Neural progenitor cell (in vitro differentiated cells): ENCODE data around the gene HOXB4. TPM values are rescaled to one million over a fixed set of nuclear protein-coding genes. Genes with fewer than 3 reads are reported as not detected.

Source experiments
- DNase-seq: peaks from one replicate; pipeline ENCODE4 v3.0.0-alpha.2; 2016; ENCODE audit warnings: low spot score
- H2AFZ ChIP-seq: fragments of 200-600 bp; sonication (generic); replicated peaks from 2 replicates; pipeline ENCODE4 v1.6.1; 2016; ENCODE audit warnings: antibody characterized with exemption
- H3F3A ChIP-seq: fragments of 200-600 bp; sonication (generic); 2 replicates; pipeline ENCODE4 v1.6.1; 2016; ENCODE audit warnings: antibody characterized with exemption, low read depth
- H3K27ac ChIP-seq: fragments of 200-600 bp; sonication (generic); 2 replicates; pipeline ENCODE4 v1.5.1; 2016; ENCODE audit warnings: mild to moderate bottlenecking
- H3K27me3 ChIP-seq: fragments of 200-600 bp; sonication (generic); 2 replicates; pipeline ENCODE4 v1.6.1; 2016; ENCODE audit warnings: mild to moderate bottlenecking, moderate library complexity
- H3K36me3 ChIP-seq: fragments of 200-600 bp; sonication (generic); 2 replicates; pipeline ENCODE4 v1.5.1; 2016
- H3K4me1 ChIP-seq: fragments of 200-600 bp; sonication (generic); 2 replicates; pipeline ENCODE4 v1.6.1; 2016; ENCODE audit warnings: mixed run types
- H3K4me2 ChIP-seq: fragments of 200-600 bp; sonication (generic); 2 replicates; pipeline ENCODE4 v1.6.1; 2016
- H3K4me3 ChIP-seq: fragments of 200-600 bp; sonication (generic); 2 replicates; pipeline ENCODE4 v1.5.1; 2016
- H3K79me2 ChIP-seq: fragments of 200-600 bp; sonication (generic); 2 replicates; pipeline ENCODE4 v1.6.1; 2016; ENCODE audit warnings: low read depth
- H3K9ac ChIP-seq: fragments of 200-600 bp; sonication (generic); 2 replicates; pipeline ENCODE4 v1.6.1; 2016
- H3K9me3 ChIP-seq: fragments of 200-600 bp; sonication (generic); 2 replicates; pipeline ENCODE4 v1.5.1; 2016; ENCODE audit warnings: low read depth
- H4K20me1 ChIP-seq: fragments of 200-600 bp; sonication (generic); 2 replicates; pipeline ENCODE4 v1.6.1; 2016; ENCODE audit warnings: low read depth
- H3K27ac Mint-ChIP-seq: 3 replicates; pipeline ENCODE4 v1.8.0; 2021; ENCODE audit warnings: mixed read lengths
- H3K27me3 Mint-ChIP-seq: 2 replicates; pipeline ENCODE4 v1.8.0; 2022; ENCODE audit warnings: low read depth, mild to moderate bottlenecking, inconsistent platforms, moderate library complexity, mixed read lengths; ENCODE audit not compliant: insufficient read depth
- H3K36me3 Mint-ChIP-seq: 3 replicates; pipeline ENCODE4 v1.8.0; 2021; ENCODE audit warnings: mixed read lengths
- H3K4me1 Mint-ChIP-seq: 3 replicates; pipeline ENCODE4 v1.8.0; 2021; ENCODE audit warnings: mixed read lengths
- H3K4me3 Mint-ChIP-seq: 3 replicates; pipeline ENCODE4 v1.8.0; 2021; ENCODE audit warnings: mild to moderate bottlenecking, moderate library complexity, mixed read lengths
- H3K9me3 Mint-ChIP-seq: 3 replicates; pipeline ENCODE4 v1.8.0; 2020; ENCODE audit warnings: mixed read lengths
- EZH2 ChIP-seq: fragments of 200-600 bp; sonication (generic); IDR thresholded peaks from 2 replicates; pipeline ENCODE4 v1.6.1; 2017; ENCODE audit warnings: antibody characterized with exemption, mild to moderate bottlenecking, moderate library complexity
- EZH2phosphoT487 ChIP-seq: fragments of 200-600 bp; sonication (generic); IDR thresholded peaks from 2 replicates; pipeline ENCODE4 v1.6.1; 2017; ENCODE audit warnings: antibody characterized with exemption
- total RNA-seq: library from RNA; depleted of rRNA; stranded (reverse); fragments of >200 nt; gene quantifications from 2 replicates; pipeline ENCODE4 v1.2.3, GENCODE V29; 2015; ENCODE audit warnings: low replicate concordance
- TF ChIP-seq, protein P1 (sequence below): fragments of 200-600 bp; sonication (generic); IDR thresholded peaks from 2 replicates; pipeline ENCODE4 v1.5.1; 2017; ENCODE audit warnings: antibody characterized with exemption, mild to moderate bottlenecking

Gene HOXB4
- total RNA-seq, 1 donor from 2014 or later, result not detected

DNA sequence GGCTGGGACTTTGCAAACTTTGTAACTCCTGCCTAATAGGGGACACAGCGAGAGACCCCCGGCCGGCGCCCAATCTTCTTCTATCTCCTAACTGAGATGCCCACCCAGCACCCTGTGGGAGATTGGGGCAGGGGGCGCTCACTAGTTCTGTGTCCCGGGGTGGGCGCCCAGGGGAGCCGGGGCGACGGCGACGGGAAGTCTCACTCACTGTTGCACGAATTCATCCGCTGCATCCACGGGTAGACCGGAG lies 19.3 kb upstream of the HOXB4 start:
- no peaks in the 10 kb centered on the region for H3K36me3 ChIP-seq
- H3K4me2 ChIP-seq, result no peak overlapping the region
- peaks cover 96% of the 10 kb centered on the region for H4K20me1 ChIP-seq
- H3K27me3 ChIP-seq, result peaks cover 100% of the 10 kb centered on the region
- H2AFZ ChIP-seq, result no peak overlapping the region
- H3K4me3 Mint-ChIP-seq, result no peak overlapping the region
- no peaks in the 10 kb centered on the region for H3F3A ChIP-seq
- no peaks in the 10 kb centered on the region for H3K9me3 ChIP-seq
- H3K4me3 ChIP-seq, result no peak overlapping the region
- H3K9ac ChIP-seq, result no peak overlapping the region
- TF ChIP-seq EZH2phosphoT487 (no peak), EZH2 (no peak)
- TF ChIP-seq, protein P1, sequence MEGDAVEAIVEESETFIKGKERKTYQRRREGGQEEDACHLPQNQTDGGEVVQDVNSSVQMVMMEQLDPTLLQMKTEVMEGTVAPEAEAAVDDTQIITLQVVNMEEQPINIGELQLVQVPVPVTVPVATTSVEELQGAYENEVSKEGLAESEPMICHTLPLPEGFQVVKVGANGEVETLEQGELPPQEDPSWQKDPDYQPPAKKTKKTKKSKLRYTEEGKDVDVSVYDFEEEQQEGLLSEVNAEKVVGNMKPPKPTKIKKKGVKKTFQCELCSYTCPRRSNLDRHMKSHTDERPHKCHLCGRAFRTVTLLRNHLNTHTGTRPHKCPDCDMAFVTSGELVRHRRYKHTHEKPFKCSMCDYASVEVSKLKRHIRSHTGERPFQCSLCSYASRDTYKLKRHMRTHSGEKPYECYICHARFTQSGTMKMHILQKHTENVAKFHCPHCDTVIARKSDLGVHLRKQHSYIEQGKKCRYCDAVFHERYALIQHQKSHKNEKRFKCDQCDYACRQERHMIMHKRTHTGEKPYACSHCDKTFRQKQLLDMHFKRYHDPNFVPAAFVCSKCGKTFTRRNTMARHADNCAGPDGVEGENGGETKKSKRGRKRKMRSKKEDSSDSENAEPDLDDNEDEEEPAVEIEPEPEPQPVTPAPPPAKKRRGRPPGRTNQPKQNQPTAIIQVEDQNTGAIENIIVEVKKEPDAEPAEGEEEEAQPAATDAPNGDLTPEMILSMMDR, result no peak
- no peak for DNase-seq
- peaks cover 98% of the 10 kb centered on the region for H3K27me3 Mint-ChIP-seq
- peaks cover 1% of the 10 kb centered on the region for H3K36me3 Mint-ChIP-seq
- peaks cover 9% of the 10 kb centered on the region for H3K4me1 Mint-ChIP-seq
- H3K27ac Mint-ChIP-seq, result no peak overlapping the region
- H3K4me1 ChIP-seq, result no peaks in the 10 kb centered on the region
- H3K27ac ChIP-seq, result no peak overlapping the region
- H3K79me2 ChIP-seq, result no peaks in the 10 kb centered on the region
- peaks cover 9% of the 10 kb centered on the region for H3K9me3 Mint-ChIP-seq

DNA sequence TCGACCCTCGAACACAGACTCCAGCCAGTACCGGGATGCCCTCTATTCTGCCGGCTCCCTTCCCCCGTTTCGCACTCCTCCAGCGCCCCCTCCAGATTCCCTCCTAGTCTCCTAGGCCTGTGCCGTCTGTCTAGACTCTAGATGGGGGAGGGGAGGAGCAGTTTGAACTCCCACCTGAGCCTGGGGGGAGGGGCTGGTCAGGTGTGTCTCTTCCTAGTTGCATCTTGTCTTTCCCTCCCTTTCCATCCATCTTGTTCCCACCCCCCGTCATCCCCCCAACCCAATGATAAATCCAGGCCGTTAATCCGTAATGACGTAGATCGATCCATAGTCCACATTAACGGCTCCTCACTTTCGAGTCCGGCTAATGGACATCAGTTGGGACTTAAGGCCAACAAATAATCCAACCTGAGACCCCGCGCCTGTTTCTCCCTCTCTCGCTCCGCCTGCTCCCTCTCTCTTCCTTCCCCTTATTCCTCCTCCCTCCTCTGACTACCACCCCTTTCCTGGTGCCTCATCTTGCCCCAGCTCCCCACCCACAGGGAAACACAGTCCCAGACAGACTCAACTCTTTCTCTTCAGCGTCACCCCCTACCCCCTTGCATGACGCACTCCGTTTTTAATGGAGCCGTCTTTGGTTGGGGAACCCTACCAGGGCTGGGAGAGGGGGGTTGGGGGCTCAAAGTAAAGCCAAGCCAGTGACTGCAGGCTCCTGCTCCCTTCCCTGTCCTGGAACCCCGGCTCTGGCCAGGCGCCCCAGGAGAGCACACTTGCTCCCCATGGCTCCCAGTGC lies 18.8 kb upstream of the HOXB4 start:
- Histone ChIP-seq H2AFZ (no peak overlapping the region), H3F3A (no peaks in the 10 kb centered on the region), H3K36me3 (no peaks in the 10 kb centered on the region), H4K20me1 (peaks cover 96% of the 10 kb centered on the region), H3K4me1 (no peaks in the 10 kb centered on the region), H3K9me3 (no peaks in the 10 kb centered on the region), H3K4me3 (no peak overlapping the region), H3K9ac (no peak overlapping the region), H3K27ac (no peak overlapping the region), H3K79me2 (no peaks in the 10 kb centered on the region), H3K27me3 (peaks cover 100% of the 10 kb centered on the region), H3K4me2 (no peak overlapping the region)
- peaks cover 1% of the 10 kb centered on the region for H3K36me3 Mint-ChIP-seq
- peaks cover 9% of the 10 kb centered on the region for H3K9me3 Mint-ChIP-seq
- H3K4me1 Mint-ChIP-seq, result peaks cover 9% of the 10 kb centered on the region
- H3K4me3 Mint-ChIP-seq, result no peak overlapping the region
- TF ChIP-seq EZH2phosphoT487 (peak; percentile 24), EZH2 (no peak)
- H3K27ac Mint-ChIP-seq, result no peak overlapping the region
- H3K27me3 Mint-ChIP-seq, result peaks cover 99% of the 10 kb centered on the region
- DNase-seq, result no peak

DNA sequence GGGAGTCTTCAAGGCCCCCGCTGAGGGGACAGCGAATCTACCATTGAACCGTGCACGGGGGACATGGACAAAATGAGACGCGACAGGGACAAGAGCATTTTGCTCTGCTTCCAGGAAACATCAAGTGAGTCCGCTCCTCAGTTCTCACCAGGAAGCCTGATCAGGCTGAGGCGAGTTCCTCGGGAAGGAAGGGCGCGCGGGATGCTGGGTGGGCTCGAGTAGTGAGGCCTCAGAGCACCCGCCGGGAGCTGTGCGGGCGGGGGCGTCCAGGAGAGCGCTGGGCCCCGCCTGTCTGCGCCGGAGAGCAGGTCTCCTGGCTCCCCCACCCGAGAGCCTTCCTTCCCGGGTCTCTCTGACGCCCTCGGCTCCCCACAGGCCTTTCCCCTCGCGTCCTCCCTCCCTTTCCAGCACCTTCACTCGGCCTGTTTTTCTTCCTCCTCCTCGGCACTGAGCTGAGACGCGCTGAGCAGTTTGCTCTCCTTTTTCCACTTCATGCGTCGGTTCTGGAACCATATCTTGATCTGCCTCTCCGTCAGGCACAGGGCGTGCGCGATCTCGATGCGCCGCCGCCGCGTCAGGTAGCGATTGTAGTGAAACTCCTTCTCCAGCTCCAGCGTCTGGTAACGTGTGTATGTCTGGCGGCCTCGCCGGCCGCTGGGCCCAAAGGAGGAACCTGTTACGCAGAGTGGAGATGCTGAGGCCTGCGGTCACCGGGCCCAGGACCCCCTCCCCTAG lies 18.0 kb upstream of the HOXB4 start:
- Histone ChIP-seq H3K27ac (no peak overlapping the region), H3K4me1 (no peaks in the 10 kb centered on the region), H3F3A (no peaks in the 10 kb centered on the region), H4K20me1 (peaks cover 96% of the 10 kb centered on the region), H3K9me3 (no peaks in the 10 kb centered on the region), H3K4me3 (no peak overlapping the region), H3K9ac (no peak overlapping the region), H3K4me2 (no peak overlapping the region), H3K79me2 (no peaks in the 10 kb centered on the region), H3K36me3 (no peaks in the 10 kb centered on the region), H2AFZ (no peak overlapping the region), H3K27me3 (peaks cover 100% of the 10 kb centered on the region)
- no peak for DNase-seq
- Mint-ChIP-seq H3K4me3 (peak overlapping the region; percentile 62), H3K36me3 (peaks cover 1% of the 10 kb centered on the region), H3K27me3 (peaks cover 97% of the 10 kb centered on the region), H3K4me1 (peaks cover 9% of the 10 kb centered on the region), H3K27ac (no peak overlapping the region), H3K9me3 (peaks cover 9% of the 10 kb centered on the region)
- TF ChIP-seq, protein P1, result no peak
- TF ChIP-seq EZH2 (peak; percentile 39), EZH2phosphoT487 (peak; percentile 90)
